GM23338 (cell line): ENCODE measurements around the gene EZH1. TPM values are rescaled to one million over a fixed set of nuclear protein-coding genes. Genes with fewer than 3 reads are reported as not detected.

Source experiments
- CREB1 ChIP-seq: fragments of 250-450 bp; sonication (Bioruptor Pico); IDR thresholded peaks from 2 replicates; pipeline ENCODE4 v1.5.0; 2020; ENCODE audit warnings: low read depth, mild to moderate bottlenecking, moderate library complexity
- CTCF ChIP-seq, 2 experiments: fragments of 200-600 bp in 1 of 2; sonication (generic) in 1 of 2; conservative IDR thresholded peaks; 2 replicates each; pipeline versions ENCODE4 v1.5.1 to v1.6.1; 2016 to 2017; ENCODE audit warnings: antibody characterized with exemption in 2 of 2, low read depth in 2 of 2, mild to moderate bottlenecking in 2 of 2, moderate library complexity in 1 of 2
- ETS1 ChIP-seq: IDR thresholded peaks from 2 replicates; pipeline ENCODE4 v1.6.1; 2016; ENCODE audit warnings: antibody characterized with exemption
- EZH2 ChIP-seq: fragments of 200-600 bp; sonication (generic); IDR thresholded peaks from one replicate; pipeline ENCODE4 v1.8.0; 2017; ENCODE audit warnings: antibody characterized with exemption, mild to moderate bottlenecking, low read depth; ENCODE audit not compliant: unreplicated experiment
- EZH2phosphoT487 ChIP-seq: fragments of 200-600 bp; sonication (generic); IDR thresholded peaks from one replicate; pipeline ENCODE4 v1.8.1; 2018; ENCODE audit warnings: antibody characterized with exemption; ENCODE audit not compliant: unreplicated experiment
- JUNB ChIP-seq: IDR thresholded peaks from one replicate; pipeline ENCODE4 v1.6.1; 2016; ENCODE audit warnings: antibody characterized with exemption; ENCODE audit not compliant: unreplicated experiment
- POLR2AphosphoS5 ChIP-seq: IDR thresholded peaks from 2 replicates; pipeline ENCODE4 v1.6.1; 2016; ENCODE audit warnings: antibody characterized with exemption, low read depth
- REST ChIP-seq: IDR thresholded peaks from one replicate; pipeline ENCODE4 v1.6.1; 2018; ENCODE audit warnings: antibody characterized with exemption; ENCODE audit not compliant: unreplicated experiment
- ZNF462 ChIP-seq: fragments of 250-450 bp; sonication (Bioruptor Pico); IDR thresholded peaks from 2 replicates; pipeline ENCODE4 v1.5.0; 2020; ENCODE audit warnings: mild to moderate bottlenecking, moderate library complexity
- polyA plus RNA-seq: library from polyadenylated mRNA; unstranded; fragments of >200 nt; fragmentation: Nextera tagmentation; extraction: Ambion mirVana; gene quantifications from 2 replicates; pipeline ENCODE4 v1.2.1, GENCODE V29; 2016
- total RNA-seq: library from RNA; depleted of rRNA; stranded (reverse); fragments of >200 nt; shearing (Covaris generic); gene quantifications from 2 replicates; pipeline ENCODE4 v1.2.3, GENCODE V29; 2014

The EZH1 gene
- total and polyA plus RNA-seq, 2 experiments from 2014 or later: 16.9 to 18.0 TPM

- no peak for TF ChIP-seq ZNF462 (CRISPR knock-in tag)
- TF ChIP-seq EZH2: no peak
- no peak for TF ChIP-seq CTCF (conservative IDR thresholded peaks at IDR 0.05; ENCODE audit: low read depth in 2 of 2)
- TF ChIP-seq POLR2AphosphoS5: no peak
- no peak for TF ChIP-seq ETS1
- TF ChIP-seq JUNB: no peak
- no peak for TF ChIP-seq REST
- TF ChIP-seq EZH2phosphoT487: no peak
- TF ChIP-seq CREB1 (CRISPR knock-in tag): no peak
Measured at GRCh38 chr17:42673266-42673884, 71.5 kb downstream of the EZH1 start (continued).
